Uterus (tissue), 2 donors: ENCODE results near the gene GNA14.

Experiments
- POLR2A ChIP-seq, 2 donors: fragments of 450-650 bp; IDR thresholded peaks; one replicate each; pipeline ENCODE4 v1.6.1; 2016; ENCODE audit warnings: antibody characterized with exemption in 2 of 2, mild to moderate bottlenecking in 1 of 2, moderate library complexity in 1 of 2
- TF ChIP-seq, protein P1 (sequence below), 4 experiments: fragments of 200-600 bp in 2 of 4; fragments of 450-650 bp in 2 of 4; sonication (generic) in 2 of 4; IDR thresholded peaks; one replicate each; pipeline ENCODE4 v1.5.1; 2016 to 2019; ENCODE audit warnings: antibody characterized with exemption in 4 of 4, mild to moderate bottlenecking in 2 of 4, moderate library complexity in 1 of 4

DNA sequence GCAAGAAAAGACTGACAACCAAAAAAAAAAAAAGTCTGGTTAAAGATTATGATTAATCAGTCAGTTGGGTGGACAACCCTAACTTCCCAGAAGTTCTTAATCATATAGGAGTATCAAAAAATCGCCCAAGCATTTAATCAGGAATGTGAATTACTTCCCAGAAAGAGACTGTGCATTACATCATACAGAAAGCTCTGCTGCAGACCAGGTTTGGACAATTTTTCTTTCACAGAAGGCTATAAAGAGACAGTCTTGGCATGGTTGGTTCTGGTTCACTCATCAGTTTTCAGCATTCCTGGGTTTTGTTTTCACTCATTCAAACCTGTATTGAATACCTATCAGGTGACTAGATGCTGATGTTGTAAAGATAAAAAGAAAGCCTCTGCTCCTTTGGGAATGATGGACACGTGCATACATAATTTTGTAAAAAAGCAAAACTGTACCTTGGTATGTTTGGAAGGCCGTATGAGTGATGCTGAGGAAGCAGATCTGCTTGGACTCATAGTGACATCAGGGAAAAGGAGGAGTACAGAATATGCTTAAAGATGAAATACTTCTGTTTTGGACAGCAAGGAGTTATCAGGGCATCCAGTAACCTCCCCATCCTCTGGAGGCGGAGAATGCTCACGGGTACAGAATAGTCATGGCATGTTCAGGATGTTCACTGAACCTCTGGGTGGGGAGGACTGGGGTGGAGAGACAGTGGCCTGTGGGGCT is 178.4 kb downstream of the GNA14 start:
- TF ChIP-seq, protein P1, sequence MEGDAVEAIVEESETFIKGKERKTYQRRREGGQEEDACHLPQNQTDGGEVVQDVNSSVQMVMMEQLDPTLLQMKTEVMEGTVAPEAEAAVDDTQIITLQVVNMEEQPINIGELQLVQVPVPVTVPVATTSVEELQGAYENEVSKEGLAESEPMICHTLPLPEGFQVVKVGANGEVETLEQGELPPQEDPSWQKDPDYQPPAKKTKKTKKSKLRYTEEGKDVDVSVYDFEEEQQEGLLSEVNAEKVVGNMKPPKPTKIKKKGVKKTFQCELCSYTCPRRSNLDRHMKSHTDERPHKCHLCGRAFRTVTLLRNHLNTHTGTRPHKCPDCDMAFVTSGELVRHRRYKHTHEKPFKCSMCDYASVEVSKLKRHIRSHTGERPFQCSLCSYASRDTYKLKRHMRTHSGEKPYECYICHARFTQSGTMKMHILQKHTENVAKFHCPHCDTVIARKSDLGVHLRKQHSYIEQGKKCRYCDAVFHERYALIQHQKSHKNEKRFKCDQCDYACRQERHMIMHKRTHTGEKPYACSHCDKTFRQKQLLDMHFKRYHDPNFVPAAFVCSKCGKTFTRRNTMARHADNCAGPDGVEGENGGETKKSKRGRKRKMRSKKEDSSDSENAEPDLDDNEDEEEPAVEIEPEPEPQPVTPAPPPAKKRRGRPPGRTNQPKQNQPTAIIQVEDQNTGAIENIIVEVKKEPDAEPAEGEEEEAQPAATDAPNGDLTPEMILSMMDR (IDR thresholded peaks at IDR 0.05) = no peak
- TF ChIP-seq POLR2A (IDR thresholded peaks at IDR 0.05) = no peak
